ENCODE measurements around the gene ARSB. TPM values are rescaled to one million over a fixed set of nuclear protein-coding genes. Genes with fewer than 3 reads are reported as not detected.

ARSB gene
- total and polyA plus RNA-seq, 9 of the 15 experiments (the other 6 are each of a cell fraction or from before 2014, with no cell fraction given), result 0.52 to 4.6 (median 2.4) TPM

- TF ChIP-seq MGA (IDR thresholded peaks at IDR 0.05), result no peak
Measured at GRCh38 chr5:79023947-79024346, 38.8 kb upstream of the ARSB start (continued).

Measured in K562 (cell line).